Naive thymus-derived CD4-positive, alpha-beta T cell (primary cell): ENCODE results near the gene INPP5A. TPM values are rescaled to one million over a fixed set of nuclear protein-coding genes. Genes with fewer than 3 reads are reported as not detected.

ENCODE experiments used
- ATAC-seq: fragments of 150-1000 bp; cut with Tn5 transposase; 2 replicates; pipeline ENCODE4 v1.10.0; 2021; ENCODE audit warnings: mild to moderate bottlenecking, moderate library complexity
- CTCF ChIA-PET: fragments of 350-600 bp; sonication (Branson Sonifier 250); formaldehyde crosslinking; loops from one replicate; lab custom pipeline; 2021; ENCODE audit warnings: antibody characterized with exemption; lab: Charles Lee
- POLR2A ChIA-PET: fragments of 350-600 bp; sonication (Branson Sonifier 250); formaldehyde crosslinking; loops from one replicate; lab custom pipeline; 2021; ENCODE audit warnings: antibody characterized with exemption, inconsistent platforms; lab: Charles Lee
- DNase-seq, 9 donors: peaks; one replicate each; pipeline versions ENCODE4 v3.0.0 to v3.0.0-alpha.2; 2020 to 2022; ENCODE audit warnings: mixed read lengths in 1 of 9
- H3K27ac ChIP-seq: one replicate; pipeline ENCODE4 v1.7.0; 2013; ENCODE audit warnings: mild to moderate bottlenecking, low read depth, low read length, moderate library complexity
- H3K27me3 ChIP-seq, 2 donors: one replicate each; pipeline ENCODE4 v1.7.0; 2013; ENCODE audit warnings: low read length in 2 of 2, mild to moderate bottlenecking in 2 of 2, moderate library complexity in 2 of 2; ENCODE audit not compliant: control insufficient read depth in 2 of 2, insufficient read depth in 2 of 2
- H3K36me3 ChIP-seq, 3 experiments: 1 replicate in 2 of 3; 2 replicates in 1 of 3; pipeline ENCODE4 v1.7.0; 2013; ENCODE audit warnings: low read length in 3 of 3, mild to moderate bottlenecking in 3 of 3, moderate library complexity in 1 of 3; ENCODE audit not compliant: insufficient read depth in 3 of 3, control insufficient read depth in 2 of 3
- H3K4me1 ChIP-seq, 2 donors: one replicate each; pipeline ENCODE4 v1.7.0; 2013; ENCODE audit warnings: low read length in 2 of 2, mild to moderate bottlenecking in 2 of 2, moderate library complexity in 1 of 2; ENCODE audit not compliant: control insufficient read depth in 2 of 2, insufficient read depth in 2 of 2
- H3K4me3 ChIP-seq: 2 replicates; pipeline ENCODE4 v1.7.0; 2013; ENCODE audit warnings: mild to moderate bottlenecking, low read length
- H3K9me3 ChIP-seq, 3 experiments: 1 replicate in 2 of 3; 2 replicates in 1 of 3; pipeline ENCODE4 v1.7.0; 2013; ENCODE audit warnings: low read length in 3 of 3; ENCODE audit not compliant: control insufficient read depth in 2 of 3
- H3K27ac Mint-ChIP-seq, 9 donors: one replicate each; pipeline ENCODE4 v1.8.0; 2020 to 2022; ENCODE audit warnings: mixed read lengths in 9 of 9, mild to moderate bottlenecking in 8 of 9, moderate library complexity in 5 of 9, inconsistent platforms in 2 of 9
- H3K27me3 Mint-ChIP-seq, 5 donors: one replicate each; pipeline ENCODE4 v1.8.0; 2021 to 2022; ENCODE audit warnings: mixed read lengths in 5 of 5, mild to moderate bottlenecking in 1 of 5
- H3K36me3 Mint-ChIP-seq, 5 donors: one replicate each; pipeline ENCODE4 v1.8.0; 2020 to 2022; ENCODE audit warnings: mixed read lengths in 5 of 5, mild to moderate bottlenecking in 3 of 5, inconsistent platforms in 1 of 5
- H3K4me1 Mint-ChIP-seq, 7 donors: one replicate each; pipeline ENCODE4 v1.8.0; 2020 to 2022; ENCODE audit warnings: mixed read lengths in 7 of 7, mild to moderate bottlenecking in 3 of 7, inconsistent platforms in 1 of 7
- H3K4me3 Mint-ChIP-seq, 10 donors: one replicate each; pipeline ENCODE4 v1.8.0; 2020 to 2022; ENCODE audit warnings: mild to moderate bottlenecking in 10 of 10, mixed read lengths in 10 of 10, moderate library complexity in 6 of 10, inconsistent platforms in 2 of 10
- H3K9me3 Mint-ChIP-seq, 11 donors: one replicate each; pipeline ENCODE4 v1.8.0; 2020 to 2022; ENCODE audit warnings: mixed read lengths in 11 of 11, mild to moderate bottlenecking in 4 of 11, inconsistent platforms in 1 of 11, moderate library complexity in 1 of 11
- intact Hi-C, 2 donors: fragments of 100-400 bp; cut with micrococcal nuclease; formaldehyde crosslinking; loops; one replicate each; pipeline ENCODE4 v1.15.1; 2023
- polyA plus RNA-seq, 2 donors: library from polyadenylated mRNA; unstranded; fragments of 300-500 nt; fragmentation: Illumina TruSeq; gene quantifications; one replicate each; pipeline ENCODE4 v1.2.3, GENCODE V29; 2021
- total RNA-seq, 6 experiments: library from RNA in 5 of 6; stranded (reverse) in 5 of 6; gene quantifications; 1 replicate in 5 of 6; 2 replicates in 1 of 6; pipeline ENCODE4 v1.2.3 and lab custom pipeline; 2021 to 2026

Gene INPP5A
- total and polyA plus RNA-seq, 7 experiments from 2014 or later = 0.97 to 30.7 (median 25.0) TPM

- POLR2A ChIA-PET = no interaction called here
- Mint-ChIP-seq H3K36me3 (peaks cover 0 to 54% (median 15%) of the 10 kb centered on the region in 5 donors), H3K27ac (no peak overlapping the region), H3K4me3 (no peak overlapping the region), H3K27me3 (no peaks in the 10 kb centered on the region), H3K4me1 (no peaks in the 10 kb centered on the region), H3K9me3 (no peaks in the 10 kb centered on the region)
- CTCF ChIA-PET = no interaction called here
- H3K27me3 ChIP-seq = no peaks in the 10 kb centered on the region
- no peaks in the 10 kb centered on the region for H3K9me3 ChIP-seq
- peaks cover 0 to 50% (median 0%) of the 10 kb centered on the region in 3 experiments for H3K36me3 ChIP-seq
- intact Hi-C loops = no loop called here
- H3K4me1 ChIP-seq = no peaks in the 10 kb centered on the region
- no peak for ATAC-seq
- no peak overlapping the region for H3K4me3 ChIP-seq
- no peak for DNase-seq
- no peak overlapping the region for H3K27ac ChIP-seq
These were observed 186.9 kb downstream of the INPP5A start for GRCh38 chr10:132724446-132724845.

- Mint-ChIP-seq H3K27me3 (no peaks in the 10 kb centered on the region), H3K4me1 (no peaks in the 10 kb centered on the region), H3K4me3 (no peak overlapping the region), H3K36me3 (peaks cover 0 to 55% (median 15%) of the 10 kb centered on the region in 5 donors), H3K9me3 (no peaks in the 10 kb centered on the region), H3K27ac (no peak overlapping the region)
- no peaks in the 10 kb centered on the region for H3K27me3 ChIP-seq
- DNase-seq (no peak), ATAC-seq (no peak)
- no peaks in the 10 kb centered on the region for H3K4me1 ChIP-seq
- ChIA-PET CTCF (no interaction called here), POLR2A (no interaction called here)
- no peak overlapping the region for H3K27ac ChIP-seq
- intact Hi-C loops = no loop called here
- no peak overlapping the region for H3K4me3 ChIP-seq
- H3K9me3 ChIP-seq = no peaks in the 10 kb centered on the region
- H3K36me3 ChIP-seq = peaks cover 0 to 57% (median 0%) of the 10 kb centered on the region in 3 experiments
These were observed 187.6 kb downstream of the INPP5A start for GRCh38 chr10:132725202-132725601.

DNA sequence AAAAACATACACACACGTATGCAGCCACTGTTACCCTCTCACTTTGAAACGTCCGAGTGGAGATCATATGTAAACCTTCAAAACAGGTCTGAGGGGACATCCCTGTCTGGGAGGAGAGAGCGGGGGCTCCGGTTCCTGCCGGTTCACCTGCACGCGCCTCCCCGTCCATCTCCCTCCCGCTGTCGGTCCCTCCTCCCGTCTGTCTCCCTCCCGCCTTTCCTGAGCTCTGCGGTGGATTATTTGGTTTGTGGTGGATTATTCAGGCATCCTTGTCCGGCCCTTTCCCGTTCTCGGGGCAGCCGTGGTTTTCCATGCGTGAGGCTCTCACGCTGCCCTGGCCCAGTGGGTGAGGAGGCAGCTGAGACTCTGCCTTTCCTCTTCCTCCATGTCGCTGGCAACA lies 188.6 kb downstream of the INPP5A start:
- Histone ChIP-seq H3K27me3 (no peaks in the 10 kb centered on the region), H3K4me3 (no peak overlapping the region), H3K36me3 (peaks cover 0 to 66% (median 0%) of the 10 kb centered on the region in 3 experiments), H3K4me1 (no peaks in the 10 kb centered on the region), H3K27ac (no peak overlapping the region), H3K9me3 (no peaks in the 10 kb centered on the region)
- Mint-ChIP-seq H3K36me3 (peaks cover 0 to 55% (median 15%) of the 10 kb centered on the region in 5 donors), H3K9me3 (no peaks in the 10 kb centered on the region), H3K4me1 (no peaks in the 10 kb centered on the region), H3K27me3 (no peaks in the 10 kb centered on the region), H3K4me3 (no peak overlapping the region), H3K27ac (no peak overlapping the region)
- ChIA-PET CTCF (no interaction called here), POLR2A (no interaction called here)
- intact Hi-C loops = no loop called here
- no peak for DNase-seq
- no peak for ATAC-seq

GRCh38 chr10:132726951-132727350 lies 189.4 kb downstream of the INPP5A start:
- DNase-seq = no peak
- H3K9me3 Mint-ChIP-seq = no peaks in the 10 kb centered on the region
- no peaks in the 10 kb centered on the region for H3K4me1 Mint-ChIP-seq
- H3K4me3 Mint-ChIP-seq = no peak overlapping the region
- H3K27ac ChIP-seq = no peak overlapping the region
- ATAC-seq = no peak
- POLR2A ChIA-PET = no interaction called here
- H3K9me3 ChIP-seq = no peaks in the 10 kb centered on the region
- H3K27ac Mint-ChIP-seq = no peak overlapping the region
- no peaks in the 10 kb centered on the region for H3K27me3 Mint-ChIP-seq
- peaks cover 0 to 72% (median 0%) of the 10 kb centered on the region in 3 experiments for H3K36me3 ChIP-seq
- H3K27me3 ChIP-seq = no peaks in the 10 kb centered on the region
- H3K4me1 ChIP-seq = no peaks in the 10 kb centered on the region
- H3K36me3 Mint-ChIP-seq = peaks cover 0 to 51% (median 15%) of the 10 kb centered on the region in 5 donors
- intact Hi-C loops = no loop called here
- H3K4me3 ChIP-seq = no peak overlapping the region
- CTCF ChIA-PET = no interaction called here

GRCh38 chr10:132727411-132727810 lies 189.8 kb downstream of the INPP5A start:
- H3K4me1 ChIP-seq = no peaks in the 10 kb centered on the region
- Mint-ChIP-seq H3K4me3 (no peak overlapping the region), H3K27ac (no peak overlapping the region), H3K9me3 (no peaks in the 10 kb centered on the region), H3K27me3 (no peaks in the 10 kb centered on the region), H3K4me1 (no peaks in the 10 kb centered on the region), H3K36me3 (peaks cover 0 to 54% (median 14%) of the 10 kb centered on the region in 5 donors)
- ChIA-PET CTCF (no interaction called here), POLR2A (no interaction called here)
- no peak overlapping the region for H3K4me3 ChIP-seq
- no peaks in the 10 kb centered on the region for H3K27me3 ChIP-seq
- peaks cover 0 to 76% (median 0%) of the 10 kb centered on the region in 3 experiments for H3K36me3 ChIP-seq
- DNase-seq = no peak
- no peak overlapping the region for H3K27ac ChIP-seq
- intact Hi-C loops = no loop called here
- H3K9me3 ChIP-seq = no peaks in the 10 kb centered on the region
- ATAC-seq = no peak

DNA sequence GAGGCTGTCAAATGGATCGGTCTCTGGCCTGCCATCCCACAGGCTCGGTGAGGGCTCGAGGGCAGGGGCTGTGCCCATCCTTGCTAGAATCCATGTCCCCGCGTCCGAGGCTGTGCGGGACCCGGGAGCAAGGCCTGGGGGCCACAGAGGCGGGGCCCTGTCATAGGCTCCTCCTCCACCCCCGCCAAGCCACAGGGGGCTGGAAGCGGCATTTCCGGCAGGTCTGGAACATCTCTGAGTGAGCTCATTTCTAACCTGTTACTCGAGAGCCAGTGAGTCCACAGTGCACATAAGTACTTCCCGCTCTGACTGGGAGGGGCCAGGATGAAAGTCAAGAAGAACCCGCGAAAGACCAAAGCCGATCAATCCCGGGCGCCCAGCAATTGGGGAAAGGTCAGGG lies 190.7 kb downstream of the INPP5A start:
- no peak overlapping the region for H3K4me3 Mint-ChIP-seq
- H3K27ac ChIP-seq = no peak overlapping the region

GRCh38 chr10:132728741-132729140 lies 191.2 kb downstream of the INPP5A start:
- H3K27me3 ChIP-seq = no peaks in the 10 kb centered on the region
- Mint-ChIP-seq H3K27me3 (no peaks in the 10 kb centered on the region), H3K27ac (no peak overlapping the region), H3K36me3 (peaks cover 0 to 48% (median 14%) of the 10 kb centered on the region in 5 donors), H3K9me3 (no peaks in the 10 kb centered on the region), H3K4me1 (no peaks in the 10 kb centered on the region), H3K4me3 (no peak overlapping the region)
- no peaks in the 10 kb centered on the region for H3K9me3 ChIP-seq
- ATAC-seq (no peak), DNase-seq (no peak)
- CTCF ChIA-PET = no interaction called here
- intact Hi-C loops = no loop called here
- H3K27ac ChIP-seq = no peak overlapping the region
- H3K4me3 ChIP-seq = no peak overlapping the region
- POLR2A ChIA-PET = no interaction called here
- no peaks in the 10 kb centered on the region for H3K4me1 ChIP-seq
- H3K36me3 ChIP-seq = peaks cover 0 to 79% (median 0%) of the 10 kb centered on the region in 3 experiments

More for the DNA sequence above, 190.7 kb downstream of the INPP5A start:
- ATAC-seq (no peak), DNase-seq (no peak)
- peaks cover 0 to 78% (median 0%) of the 10 kb centered on the region in 3 experiments for H3K36me3 ChIP-seq
- no peaks in the 10 kb centered on the region for H3K27me3 Mint-ChIP-seq
- CTCF ChIA-PET = no interaction called here
- H3K27me3 ChIP-seq = no peaks in the 10 kb centered on the region
- intact Hi-C loops = no loop called here
- no peaks in the 10 kb centered on the region for H3K4me1 ChIP-seq
- POLR2A ChIA-PET = no interaction called here
- no peaks in the 10 kb centered on the region for H3K9me3 Mint-ChIP-seq
- no peaks in the 10 kb centered on the region for H3K9me3 ChIP-seq
- no peaks in the 10 kb centered on the region for H3K4me1 Mint-ChIP-seq
- H3K4me3 ChIP-seq = no peak overlapping the region
- no peak overlapping the region for H3K27ac Mint-ChIP-seq
- peaks cover 0 to 48% (median 14%) of the 10 kb centered on the region in 5 donors for H3K36me3 Mint-ChIP-seq
